Activated CD8-positive, alpha-beta T cell treated with anti-CD3 and anti-CD28 coated beads, Interleukin-2, amount 10 ng/mL, durations not matched to agents 7 days and 5 days (primary cell): Measurements from ENCODE around the gene PYHIN1. TPM values are rescaled to one million over a fixed set of nuclear protein-coding genes. Genes with fewer than 3 reads are reported as not detected.
A peak's percentile ranks its signal among the peaks of the same experiment; 100 is the strongest.

Source experiments
- ATAC-seq: fragments of 150-1000 bp; cut with Tn5 transposase; one replicate; pipeline ENCODE4 v1.10.0; 2021; ENCODE audit warnings: moderate library complexity
- CTCF ChIA-PET: fragments of 350-600 bp; sonication (Branson Sonifier 250); formaldehyde crosslinking; loops from one replicate; lab custom pipeline; 2021; ENCODE audit warnings: antibody characterized with exemption; lab: Charles Lee
- POLR2A ChIA-PET: fragments of 350-600 bp; sonication (Branson Sonifier 250); formaldehyde crosslinking; loops from one replicate; lab custom pipeline; 2021; ENCODE audit warnings: antibody characterized with exemption; lab: Charles Lee
- DNase-seq: peaks from one replicate; pipeline ENCODE4 v3.0.0-alpha.2; 2020
- H3K27ac Mint-ChIP-seq: one replicate; pipeline ENCODE4 v1.8.0; 2021; ENCODE audit warnings: mild to moderate bottlenecking, mixed read lengths
- H3K27me3 Mint-ChIP-seq: one replicate; pipeline ENCODE4 v1.8.0; 2021; ENCODE audit warnings: low read depth, mixed read lengths
- H3K36me3 Mint-ChIP-seq: one replicate; pipeline ENCODE4 v1.8.0; 2021; ENCODE audit warnings: low read depth, mixed read lengths
- H3K4me1 Mint-ChIP-seq: one replicate; pipeline ENCODE4 v1.8.0; 2021; ENCODE audit warnings: low read depth, mixed read lengths
- H3K4me3 Mint-ChIP-seq: one replicate; pipeline ENCODE4 v1.8.0; 2021; ENCODE audit warnings: mild to moderate bottlenecking, mixed read lengths
- H3K9me3 Mint-ChIP-seq: one replicate; pipeline ENCODE4 v1.8.0; 2022; ENCODE audit warnings: mixed read lengths; ENCODE audit not compliant: insufficient read depth
- total RNA-seq, 2 experiments: library from RNA; stranded (reverse); gene quantifications; one replicate each; pipeline ENCODE4 v1.2.3, GENCODE V29; 2021

Gene PYHIN1
- total RNA-seq: 10 to 100 TPM; 11.5 to 12.5 TPM

GRCh38 chr1:158931055-158931737 is at the start of gene PYHIN1:
PYHIN1 (plus strand) TSS chr1:158931552; CDS start chr1:158936911, 5,359 bp downstream.
- Mint-ChIP-seq H3K36me3 (peaks cover 11% of the 10 kb centered on the region), H3K4me1 (peaks cover 18% of the 10 kb centered on the region), H3K27ac (peak within 1 kb of the TSS; percentile 84), H3K4me3 (peak within 1 kb of the TSS; percentile 81), H3K9me3 (peaks cover 12% of the 10 kb centered on the region), H3K27me3 (no peaks in the 10 kb centered on the region)
- DNase-seq (peak; percentile 50), ATAC-seq (peak; percentile 79)
- POLR2A ChIA-PET: interaction anchor here (1.4 to 3.2 kb wide), 3 partner anchors 79 to 146 kb away, joined by 3 to 17 read pairs (median 6); partner anchors contain the start of genes AIM2 and IFI16
- CTCF ChIA-PET: no interaction called here

- no peak for DNase-seq
- no peaks in the 10 kb centered on the region for H3K36me3 Mint-ChIP-seq
- CTCF ChIA-PET: no interaction called here
- H3K4me3 Mint-ChIP-seq: no peak overlapping the region
- POLR2A ChIA-PET: no interaction called here
- H3K9me3 Mint-ChIP-seq: no peaks in the 10 kb centered on the region
- no peak overlapping the region for H3K27ac Mint-ChIP-seq
- H3K27me3 Mint-ChIP-seq: no peaks in the 10 kb centered on the region
- no peak for ATAC-seq
- H3K4me1 Mint-ChIP-seq: no peaks in the 10 kb centered on the region
Measured at GRCh38 chr1:158893654-158894053, 37.7 kb upstream of the PYHIN1 start.

GRCh38 chr1:158898722-158899121 is 32.6 kb upstream of the PYHIN1 start:
- ATAC-seq (no peak), DNase-seq (no peak)
- Mint-ChIP-seq H3K4me3 (no peak overlapping the region), H3K27me3 (peaks cover 2% of the 10 kb centered on the region), H3K27ac (no peak overlapping the region), H3K9me3 (no peaks in the 10 kb centered on the region), H3K36me3 (no peaks in the 10 kb centered on the region), H3K4me1 (no peaks in the 10 kb centered on the region)
- ChIA-PET POLR2A (no interaction called here), CTCF (no interaction called here)

- H3K4me3 Mint-ChIP-seq: no peak overlapping the region
- H3K27me3 Mint-ChIP-seq: peaks cover 6% of the 10 kb centered on the region
- ChIA-PET CTCF (no interaction called here), POLR2A (no interaction called here)
- no peaks in the 10 kb centered on the region for H3K4me1 Mint-ChIP-seq
- DNase-seq: no peak
- ATAC-seq: no peak
- no peaks in the 10 kb centered on the region for H3K9me3 Mint-ChIP-seq
- no peak overlapping the region for H3K27ac Mint-ChIP-seq
- no peaks in the 10 kb centered on the region for H3K36me3 Mint-ChIP-seq
Measured at GRCh38 chr1:158901623-158902022, 29.7 kb upstream of the PYHIN1 start.

- ATAC-seq (no peak), DNase-seq (no peak)
- H3K36me3 Mint-ChIP-seq: peaks cover 3% of the 10 kb centered on the region
- H3K27me3 Mint-ChIP-seq: peaks cover 10% of the 10 kb centered on the region
- no peak overlapping the region for H3K4me3 Mint-ChIP-seq
- no peak overlapping the region for H3K27ac Mint-ChIP-seq
- POLR2A ChIA-PET: no interaction called here
- peaks cover 21% of the 10 kb centered on the region for H3K9me3 Mint-ChIP-seq
- H3K4me1 Mint-ChIP-seq: no peaks in the 10 kb centered on the region
- CTCF ChIA-PET: no interaction called here
Measured at GRCh38 chr1:158916085-158916484, 15.3 kb upstream of the PYHIN1 start.

- peaks cover 2% of the 10 kb centered on the region for H3K36me3 Mint-ChIP-seq
- peaks cover 5% of the 10 kb centered on the region for H3K27me3 Mint-ChIP-seq
- POLR2A ChIA-PET: interaction anchor here (0.6 kb wide), 1 partner anchor 1505 kb away, joined by 3 read pairs; no protein-coding TSS in a partner anchor
- no peak overlapping the region for H3K27ac Mint-ChIP-seq
- DNase-seq (no peak), ATAC-seq (no peak)
- no peak overlapping the region for H3K4me3 Mint-ChIP-seq
- H3K9me3 Mint-ChIP-seq: peaks cover 19% of the 10 kb centered on the region
- H3K4me1 Mint-ChIP-seq: no peaks in the 10 kb centered on the region
- CTCF ChIA-PET: no interaction called here
Measured at GRCh38 chr1:158924677-158925076, 6.7 kb upstream of the PYHIN1 start.

- DNase-seq (peak; percentile 53), ATAC-seq (peak; percentile 58)
- peak overlapping the region; percentile 49 for H3K4me3 Mint-ChIP-seq
- peaks cover 10% of the 10 kb centered on the region for H3K36me3 Mint-ChIP-seq
- CTCF ChIA-PET: no interaction called here
- H3K9me3 Mint-ChIP-seq: peaks cover 12% of the 10 kb centered on the region
- no peaks in the 10 kb centered on the region for H3K27me3 Mint-ChIP-seq
- H3K27ac Mint-ChIP-seq: peak overlapping the region; percentile 84
- peaks cover 18% of the 10 kb centered on the region for H3K4me1 Mint-ChIP-seq
- POLR2A ChIA-PET: interaction anchor here (0.9 to 1.4 kb wide), 2 partner anchors 79 to 146 kb away, joined by 3 to 4 read pairs; partner anchors contain the start of gene AIM2
Measured at GRCh38 chr1:158930504-158930903, 848 bp upstream of the PYHIN1 start.

- no peaks in the 10 kb centered on the region for H3K27me3 Mint-ChIP-seq
- peaks cover 6% of the 10 kb centered on the region for H3K9me3 Mint-ChIP-seq
- ChIA-PET CTCF (no interaction called here), POLR2A (interaction anchor here (1.0 to 3.2 kb wide), 3 partner anchors 76 to 80 kb away, joined by 3 to 17 read pairs (median 6); partner anchors contain the start of gene IFI16)
- H3K36me3 Mint-ChIP-seq: peaks cover 10% of the 10 kb centered on the region
- DNase-seq: no peak
- H3K27ac Mint-ChIP-seq: peak overlapping the region; percentile 76
- H3K4me3 Mint-ChIP-seq: peak overlapping the region; percentile 81
- peak; percentile 50 for ATAC-seq
- peaks cover 18% of the 10 kb centered on the region for H3K4me1 Mint-ChIP-seq
Measured at GRCh38 chr1:158932171-158932570, 819 bp downstream of the PYHIN1 start.

- peaks cover under 1% of the 10 kb centered on the region for H3K9me3 Mint-ChIP-seq
- DNase-seq (no peak), ATAC-seq (peak; percentile 46)
- H3K4me3 Mint-ChIP-seq: peak overlapping the region; percentile 68
- peaks cover 18% of the 10 kb centered on the region for H3K4me1 Mint-ChIP-seq
- no peaks in the 10 kb centered on the region for H3K27me3 Mint-ChIP-seq
- ChIA-PET CTCF (interaction anchor here (1.0 kb wide), 1 partner anchor 65 kb away, joined by 3 read pairs; no protein-coding TSS in a partner anchor), POLR2A (interaction anchor here (1.5 to 3.2 kb wide), 3 partner anchors 75 to 80 kb away, joined by 4 to 17 read pairs (median 11); partner anchors contain the start of gene IFI16)
- peak overlapping the region; percentile 7 for H3K27ac Mint-ChIP-seq
- peaks cover 11% of the 10 kb centered on the region for H3K36me3 Mint-ChIP-seq
Measured at GRCh38 chr1:158933621-158934020, 2.3 kb downstream of the PYHIN1 start.

GRCh38 chr1:158939180-158939579 is 7.8 kb downstream of the PYHIN1 start:
- H3K27me3 Mint-ChIP-seq: peaks cover 7% of the 10 kb centered on the region
- CTCF ChIA-PET: no interaction called here
- H3K27ac Mint-ChIP-seq: no peak overlapping the region
- no peaks in the 10 kb centered on the region for H3K4me1 Mint-ChIP-seq
- H3K36me3 Mint-ChIP-seq: peaks cover 16% of the 10 kb centered on the region
- H3K9me3 Mint-ChIP-seq: no peaks in the 10 kb centered on the region
- no peak overlapping the region for H3K4me3 Mint-ChIP-seq
- DNase-seq (no peak), ATAC-seq (no peak)
- POLR2A ChIA-PET: interaction anchor here (0.6 kb wide), 1 partner anchor 28 kb away, joined by 3 read pairs; no protein-coding TSS in a partner anchor

- H3K4me1 Mint-ChIP-seq: no peaks in the 10 kb centered on the region
- H3K27me3 Mint-ChIP-seq: peaks cover 12% of the 10 kb centered on the region
- no peak for DNase-seq
- H3K4me3 Mint-ChIP-seq: no peak overlapping the region
- H3K27ac Mint-ChIP-seq: no peak overlapping the region
- CTCF ChIA-PET: no interaction called here
- ATAC-seq: no peak
- peaks cover 24% of the 10 kb centered on the region for H3K36me3 Mint-ChIP-seq
- H3K9me3 Mint-ChIP-seq: no peaks in the 10 kb centered on the region
- POLR2A ChIA-PET: no interaction called here
Measured at GRCh38 chr1:158941317-158941716, 10.0 kb downstream of the PYHIN1 start.

- POLR2A ChIA-PET: no interaction called here
- peaks cover 29% of the 10 kb centered on the region for H3K36me3 Mint-ChIP-seq
- H3K27ac Mint-ChIP-seq: no peak overlapping the region
- H3K9me3 Mint-ChIP-seq: no peaks in the 10 kb centered on the region
- H3K27me3 Mint-ChIP-seq: peaks cover 12% of the 10 kb centered on the region
- CTCF ChIA-PET: no interaction called here
- DNase-seq (no peak), ATAC-seq (no peak)
- H3K4me3 Mint-ChIP-seq: no peak overlapping the region
- no peaks in the 10 kb centered on the region for H3K4me1 Mint-ChIP-seq
Measured at GRCh38 chr1:158942490-158942889, 11.1 kb downstream of the PYHIN1 start.
